ENCODE measurements around the gene STAC3.

STAC3 gene

DNA sequence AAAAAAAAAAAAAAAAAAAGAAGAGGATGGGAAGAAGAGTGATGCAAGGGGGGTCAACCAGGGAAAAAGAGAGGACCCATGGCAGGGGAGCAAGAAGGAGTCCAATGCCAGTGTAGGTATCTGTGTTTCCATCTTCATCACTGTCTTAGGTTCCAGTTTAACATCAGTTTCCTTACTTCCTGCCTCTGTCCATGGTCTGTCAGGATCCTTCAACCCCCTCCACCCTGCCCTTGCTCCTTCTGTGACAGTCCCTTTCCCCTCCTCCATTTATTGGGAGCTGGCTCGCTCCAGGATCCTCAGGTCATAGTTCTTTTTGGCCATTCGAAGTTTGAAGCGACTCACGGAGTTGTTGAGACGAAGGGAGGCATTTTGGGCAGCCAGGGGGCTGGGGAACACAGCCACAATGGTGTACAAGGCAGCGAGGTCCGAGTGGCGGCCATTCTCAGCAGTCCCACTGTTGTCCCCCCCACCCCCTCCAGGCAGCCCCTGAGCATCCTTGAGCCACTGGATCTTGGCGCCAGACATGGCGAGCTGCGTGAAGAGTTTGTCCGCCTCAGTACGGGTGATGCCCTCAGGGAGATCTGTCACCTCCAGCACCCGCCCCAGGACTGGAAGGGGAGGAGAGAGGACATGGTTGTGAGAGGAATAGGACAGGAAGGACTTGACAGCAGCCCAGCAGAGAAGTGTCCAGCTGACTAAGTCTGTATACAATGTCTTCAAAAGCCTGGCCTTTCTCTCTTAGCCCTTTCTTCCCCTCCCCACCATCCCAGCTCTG is 3.7 kb upstream of the STAC3 start:
- DNase-seq = no peak

DNA sequence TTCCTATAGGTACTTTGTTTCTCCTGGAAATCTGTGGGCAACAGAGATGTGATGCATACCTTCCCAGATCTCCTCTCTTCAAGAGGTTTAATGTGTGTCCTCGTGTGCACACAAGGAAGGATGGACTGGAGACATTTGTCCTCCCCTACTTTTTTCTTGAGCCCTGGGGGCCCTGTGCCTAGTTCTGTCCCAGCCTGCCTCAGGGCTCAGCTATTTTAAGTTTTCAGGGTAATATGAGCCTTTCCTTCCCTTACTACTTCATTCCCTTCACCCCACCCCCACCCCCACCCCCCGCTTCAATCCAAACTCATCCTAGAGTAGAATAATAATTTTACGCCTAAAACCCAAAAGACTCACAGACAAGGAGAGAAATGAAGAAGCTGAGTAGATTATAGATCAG is 446 bp downstream of the STAC3 start:
- no peak for DNase-seq

DNA sequence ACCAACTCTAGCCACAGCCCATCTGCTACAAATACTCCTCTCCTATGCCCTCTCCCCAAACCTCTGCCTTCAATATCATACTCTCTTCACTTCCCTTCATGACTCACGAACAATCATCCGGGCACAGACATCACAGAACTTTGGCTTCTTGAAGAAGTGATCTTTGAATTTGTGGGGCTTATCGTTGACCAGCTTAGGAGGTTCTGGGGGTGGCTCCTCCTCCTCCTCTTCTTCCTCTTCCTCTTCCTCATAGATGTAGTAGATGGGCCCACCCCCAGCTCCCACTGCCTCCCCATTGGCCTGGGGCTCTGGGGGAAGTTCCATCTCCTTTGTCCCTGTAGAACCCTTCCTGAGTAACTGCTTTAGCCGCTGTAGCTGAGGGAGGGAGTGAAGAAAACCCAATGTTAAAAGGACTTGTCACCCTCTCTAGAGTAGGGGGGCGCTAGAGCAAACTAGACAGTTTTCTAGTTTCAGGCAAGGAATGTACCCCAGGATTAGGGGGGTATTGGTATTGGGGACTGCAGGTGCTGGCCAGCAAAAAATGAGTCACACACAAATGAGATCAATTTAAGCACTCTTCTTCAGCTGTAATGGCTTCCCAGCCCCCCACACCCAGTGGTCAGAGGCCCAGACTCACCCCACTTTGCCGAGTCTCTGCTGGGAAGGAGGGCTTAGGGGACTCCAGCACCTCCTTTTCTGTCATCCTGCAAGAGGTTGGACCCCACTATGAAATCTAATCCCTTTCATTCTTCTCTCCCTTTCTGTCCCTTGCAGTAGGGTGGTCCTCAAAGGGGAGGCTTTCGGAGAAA is 1.8 kb downstream of the STAC3 start:
- DNase-seq = no peak

DNA sequence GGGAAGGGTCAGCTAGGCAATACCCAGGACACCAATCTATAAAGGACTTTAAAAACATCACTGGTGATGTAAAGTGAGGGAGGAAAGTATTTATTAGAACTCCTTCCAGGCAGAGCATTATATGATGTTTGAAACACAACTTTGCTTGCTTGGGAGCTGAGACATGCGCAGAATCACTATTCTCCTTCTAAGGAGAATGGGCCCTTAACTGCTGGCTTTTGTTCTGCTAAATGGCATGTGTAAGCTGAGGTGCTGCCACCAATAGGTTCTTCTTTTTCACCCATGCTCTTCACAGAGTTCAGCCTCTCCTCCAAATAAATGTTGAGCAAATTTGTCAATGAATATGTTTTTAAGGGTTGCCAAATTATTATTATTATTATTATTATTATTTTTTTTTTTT is 3.9 kb downstream of the STAC3 start:
- no peak for DNase-seq

DNA sequence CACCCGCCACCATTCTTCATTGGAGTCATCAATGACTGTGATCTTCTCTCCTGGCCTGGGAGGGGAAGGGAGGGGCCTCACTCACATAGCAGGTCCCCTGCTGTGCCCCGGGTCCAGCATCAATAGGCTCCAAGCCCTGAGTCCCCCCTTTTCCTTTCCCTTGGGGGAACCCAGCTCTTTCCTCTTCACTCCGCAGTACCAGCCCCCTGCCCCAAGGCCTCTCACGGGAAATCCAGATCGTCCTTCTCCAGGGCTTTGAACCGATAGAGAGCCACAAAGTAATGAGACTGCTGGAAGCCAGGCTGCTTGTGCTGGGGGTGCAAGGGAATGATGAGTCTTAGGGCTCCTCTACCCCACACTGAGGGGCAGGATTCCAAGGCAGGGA is 6.7 kb downstream of the STAC3 start:
- DNase-seq = no peak

DNA sequence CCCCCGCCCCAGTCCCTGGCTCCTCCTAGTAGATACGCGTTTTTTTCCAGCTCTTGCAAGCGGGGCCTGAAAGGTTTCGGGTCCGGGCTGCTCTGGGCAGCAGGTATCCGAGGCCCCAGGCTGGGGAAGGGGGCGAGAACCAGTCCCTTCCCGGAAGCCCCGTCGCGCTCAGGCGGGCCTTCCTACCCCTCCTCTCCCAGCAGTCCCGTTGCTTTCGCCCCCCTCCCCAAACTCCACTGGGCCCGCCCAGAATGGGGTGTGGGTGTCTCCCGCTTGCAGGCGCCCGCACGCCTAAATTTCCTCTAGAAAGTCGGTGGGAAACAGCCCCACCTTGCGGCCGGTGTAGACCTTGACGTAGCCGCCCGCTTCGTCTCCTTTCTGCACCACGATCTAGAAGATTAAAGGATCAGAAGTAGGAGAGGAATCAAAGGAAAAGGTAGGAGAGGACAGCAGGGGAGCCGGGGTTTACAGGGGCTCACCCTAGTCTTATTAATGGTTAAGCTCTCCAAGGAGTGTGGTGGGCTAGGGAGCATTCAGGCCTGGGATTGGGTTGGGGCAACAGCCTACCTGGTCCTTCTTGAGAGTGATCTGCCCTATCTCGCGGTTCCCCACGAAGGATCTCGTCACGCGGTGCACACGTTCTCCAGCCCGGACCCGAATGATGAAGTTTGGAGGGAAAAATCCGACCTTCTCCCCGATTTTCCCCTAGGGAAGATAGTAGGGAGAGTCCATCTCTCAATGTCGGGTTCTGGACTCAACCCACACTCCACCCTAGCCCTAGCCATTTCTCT is 7.3 kb downstream of the STAC3 start:
- DNase-seq = peak; percentile 11

DNA sequence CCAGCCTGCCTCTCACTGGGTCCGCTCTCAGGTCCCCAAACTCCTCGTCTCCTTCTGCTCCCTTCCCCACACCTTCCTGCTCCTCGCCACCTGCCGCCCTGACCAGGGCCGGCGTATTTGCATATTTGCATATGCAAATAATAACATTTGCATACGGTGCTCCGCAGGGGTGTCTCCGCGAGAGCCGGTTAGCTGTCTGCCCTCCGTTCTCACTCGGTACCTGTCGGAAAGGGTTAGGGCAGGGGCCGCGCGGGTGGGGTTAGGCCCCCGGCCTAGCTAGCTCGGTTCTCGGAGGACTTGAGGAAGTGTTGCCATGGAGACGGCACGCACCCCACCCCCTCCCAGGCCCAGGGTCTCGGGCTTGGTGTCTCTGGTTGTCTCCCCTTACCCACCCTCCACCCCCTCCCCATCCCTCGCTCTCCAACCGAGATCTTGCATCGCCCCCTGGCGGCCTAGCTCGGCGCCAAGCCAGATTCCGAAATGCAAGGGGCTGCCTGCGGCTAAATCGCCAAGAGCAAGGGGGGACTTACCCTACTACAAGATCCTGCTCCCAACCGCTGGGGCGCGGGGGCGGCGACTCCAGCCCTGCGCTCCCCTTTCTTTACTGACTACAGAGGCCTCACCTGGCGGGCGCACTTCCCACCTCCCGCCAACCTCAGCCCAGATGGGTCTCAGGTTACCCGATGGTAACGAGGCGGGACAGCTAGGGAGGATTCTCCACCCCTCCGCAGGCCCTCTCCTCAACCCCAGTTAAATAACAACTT is 8.1 kb downstream of the STAC3 start:
- peak; percentile 29 for DNase-seq

DNA sequence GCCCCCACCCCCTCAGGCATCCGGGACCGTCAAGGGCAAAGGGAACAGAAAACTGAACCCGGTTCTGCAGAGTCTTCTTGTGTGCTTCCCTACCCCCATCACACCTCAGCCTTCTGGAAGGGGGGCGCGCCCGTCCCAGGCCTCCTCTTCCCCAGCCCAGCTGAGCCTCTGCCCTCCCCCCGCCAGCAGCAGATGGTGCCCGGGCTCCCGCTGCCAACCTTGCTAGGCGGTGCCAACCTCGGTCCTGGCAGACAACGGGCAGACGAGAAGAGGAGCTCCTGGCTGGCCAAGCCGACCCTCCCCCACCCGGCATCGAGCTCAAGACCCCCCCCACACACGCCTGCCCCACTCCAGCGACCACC is 8.7 kb downstream of the STAC3 start:
- DNase-seq = no peak

DNA sequence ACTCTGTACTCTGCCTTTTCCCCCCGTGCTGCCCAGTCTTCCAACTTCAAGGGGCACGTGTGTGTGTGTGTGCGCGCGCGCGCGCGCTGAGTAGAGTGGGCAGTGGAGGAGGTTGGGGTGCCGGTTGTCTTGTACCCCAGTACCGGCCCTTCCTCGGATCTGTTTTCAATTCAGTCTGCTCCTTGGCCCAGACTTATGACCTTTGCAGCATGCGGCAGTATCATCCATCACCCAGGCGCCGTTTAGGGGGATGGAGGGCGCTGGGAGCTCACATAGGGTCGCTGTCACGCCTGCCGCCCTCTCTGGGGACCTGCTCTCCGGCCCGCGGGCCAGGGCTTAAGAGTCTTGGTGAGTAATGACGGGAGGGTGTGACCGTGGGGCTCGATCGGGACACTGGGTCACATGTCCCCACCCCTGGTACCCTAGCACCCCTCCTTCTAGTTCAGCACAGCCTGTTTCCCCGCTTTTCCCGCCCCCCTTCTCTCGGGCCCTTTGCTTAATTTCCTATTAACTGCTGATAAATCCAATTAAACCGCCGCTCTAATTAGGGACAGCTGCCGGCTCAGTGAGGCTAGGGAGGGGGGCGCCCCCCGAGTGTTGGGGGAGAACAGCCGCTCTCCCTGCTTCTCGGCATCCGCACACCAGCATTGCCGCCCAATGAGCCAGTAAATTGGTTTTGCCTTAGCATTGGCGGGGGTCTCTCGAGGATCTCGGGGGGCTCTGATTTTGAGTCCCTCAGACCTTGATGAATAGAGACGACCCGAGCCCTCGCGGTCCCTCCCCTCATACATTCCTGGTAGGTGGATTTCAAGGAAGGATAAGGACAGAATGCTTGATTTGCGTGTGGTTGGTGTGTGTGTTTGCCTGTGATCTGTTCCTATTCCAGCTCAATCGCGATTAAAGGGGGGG is 9.3 kb downstream of the STAC3 start:
- DNase-seq = no peak

DNA sequence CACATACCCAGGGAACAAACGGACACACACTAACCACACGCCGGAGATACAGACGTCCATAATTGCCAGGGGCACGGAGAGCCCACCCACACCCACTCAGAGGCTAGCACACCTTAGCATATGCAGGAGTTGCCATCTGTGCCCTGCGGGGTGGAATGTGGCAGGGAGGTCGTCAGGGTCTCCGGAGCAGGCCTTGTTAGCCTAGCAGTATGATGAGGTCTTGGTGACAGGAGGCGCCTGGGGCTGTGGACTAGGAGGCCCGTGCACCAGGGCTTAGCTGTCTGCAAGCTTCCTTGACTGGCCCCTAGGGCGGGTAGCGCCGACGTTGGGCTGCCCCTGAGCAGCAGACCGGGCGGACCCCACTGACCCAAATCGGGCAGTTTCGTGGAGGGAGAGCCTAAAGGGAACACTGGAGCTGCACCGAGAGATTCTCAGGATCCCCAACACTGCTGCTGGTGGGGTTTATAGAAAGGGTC is 10.0 kb downstream of the STAC3 start:
- no peak for DNase-seq

DNA sequence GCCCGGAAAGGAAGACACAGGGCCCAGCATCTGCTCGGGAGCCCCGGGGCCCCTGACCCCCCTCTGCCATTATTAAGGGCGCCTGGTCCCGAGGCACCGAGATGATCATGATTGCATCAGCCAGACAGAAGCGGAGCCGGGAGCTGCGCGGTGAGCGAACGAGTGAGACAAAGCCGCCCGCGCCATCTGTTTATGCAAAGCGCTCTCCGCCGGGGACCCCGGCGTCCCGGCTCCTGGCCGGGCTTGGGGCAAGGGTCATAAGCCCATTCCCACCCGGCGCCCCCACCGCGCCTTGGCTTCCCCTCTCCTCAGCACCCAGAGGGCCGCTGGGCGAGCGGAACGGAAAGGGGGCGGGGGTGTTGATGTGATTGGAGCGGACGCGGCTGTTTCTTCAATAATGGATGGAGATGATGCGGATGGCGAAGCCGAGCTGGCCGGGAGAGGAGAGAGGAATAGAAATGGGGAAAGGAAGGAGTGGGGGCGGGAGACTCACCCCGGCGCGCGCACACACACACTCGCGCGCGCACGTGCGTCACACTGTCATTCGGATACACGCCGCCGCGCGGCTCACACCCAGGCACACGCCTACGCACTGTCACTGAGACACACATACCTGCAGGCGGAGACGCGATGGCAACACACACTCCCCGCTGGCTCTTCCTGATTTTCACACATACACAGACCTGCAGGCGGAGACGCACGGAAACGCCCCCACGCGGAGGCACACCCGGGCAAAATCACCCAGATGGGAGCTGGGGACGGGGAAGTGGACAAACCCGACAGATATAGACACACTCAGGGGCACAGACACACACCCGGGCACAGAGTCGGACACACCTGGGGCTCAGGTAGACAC is 10.7 kb downstream of the STAC3 start:
- no peak for DNase-seq

DNA sequence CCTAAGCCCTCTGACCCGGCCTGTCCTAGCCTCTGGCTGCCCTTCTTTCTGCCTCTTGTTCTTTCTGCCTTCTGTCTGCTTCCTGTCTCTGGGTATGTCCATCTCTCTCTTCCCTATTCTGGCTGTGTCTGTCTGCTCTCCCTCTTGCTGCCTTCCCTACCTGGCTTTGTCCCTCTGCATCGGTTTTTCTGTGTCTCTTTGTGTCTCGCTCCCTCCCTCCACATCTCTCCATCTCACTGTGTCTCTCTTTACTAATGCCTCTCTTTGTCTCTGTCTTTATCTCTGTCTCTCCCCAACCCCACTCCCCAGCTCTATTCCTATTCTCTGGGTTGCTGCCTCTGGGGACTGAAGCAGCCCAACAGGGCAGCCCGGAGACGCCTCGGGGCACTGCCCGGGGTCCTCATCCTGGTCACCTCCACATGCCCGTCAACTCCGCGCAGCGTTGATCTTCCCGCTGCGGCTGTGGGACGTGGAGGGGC is 11.4 kb downstream of the STAC3 start:
- no peak for DNase-seq

DNA sequence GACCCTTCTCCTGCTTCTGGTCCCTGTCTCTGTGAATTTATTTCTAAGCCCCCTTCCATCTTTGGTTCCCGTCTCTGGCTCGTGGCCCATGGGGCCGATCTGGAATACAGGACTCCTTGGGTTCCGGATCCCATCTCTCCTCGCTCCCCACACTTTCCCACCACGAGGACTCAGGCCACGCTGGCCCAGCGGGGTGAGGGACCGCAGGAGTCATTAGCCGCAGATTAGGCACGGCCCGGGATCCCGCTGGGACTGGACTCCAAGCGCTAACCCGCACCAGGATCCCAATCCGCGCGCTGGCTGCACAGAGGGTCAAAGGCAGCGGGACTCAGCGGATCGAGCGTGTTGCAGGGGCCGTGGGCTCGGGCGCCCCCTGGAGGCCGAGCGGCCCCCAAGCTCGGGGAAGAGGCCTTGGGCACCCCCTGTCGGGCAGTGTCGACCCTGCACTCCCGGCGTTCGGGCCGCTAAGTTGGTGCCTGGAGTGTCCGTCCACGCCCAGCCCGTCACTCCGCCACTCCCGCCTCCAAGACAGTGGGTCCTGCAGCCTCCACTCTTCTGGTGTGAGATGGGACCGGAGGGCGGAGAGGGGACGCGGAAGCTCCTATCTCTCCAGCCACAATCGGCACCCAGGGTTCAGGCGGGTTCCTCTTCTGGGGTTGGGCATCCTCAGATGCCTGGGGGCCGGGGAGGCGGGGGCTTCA is 12.0 kb downstream of the STAC3 start:
- DNase-seq = peak; percentile 54

DNA sequence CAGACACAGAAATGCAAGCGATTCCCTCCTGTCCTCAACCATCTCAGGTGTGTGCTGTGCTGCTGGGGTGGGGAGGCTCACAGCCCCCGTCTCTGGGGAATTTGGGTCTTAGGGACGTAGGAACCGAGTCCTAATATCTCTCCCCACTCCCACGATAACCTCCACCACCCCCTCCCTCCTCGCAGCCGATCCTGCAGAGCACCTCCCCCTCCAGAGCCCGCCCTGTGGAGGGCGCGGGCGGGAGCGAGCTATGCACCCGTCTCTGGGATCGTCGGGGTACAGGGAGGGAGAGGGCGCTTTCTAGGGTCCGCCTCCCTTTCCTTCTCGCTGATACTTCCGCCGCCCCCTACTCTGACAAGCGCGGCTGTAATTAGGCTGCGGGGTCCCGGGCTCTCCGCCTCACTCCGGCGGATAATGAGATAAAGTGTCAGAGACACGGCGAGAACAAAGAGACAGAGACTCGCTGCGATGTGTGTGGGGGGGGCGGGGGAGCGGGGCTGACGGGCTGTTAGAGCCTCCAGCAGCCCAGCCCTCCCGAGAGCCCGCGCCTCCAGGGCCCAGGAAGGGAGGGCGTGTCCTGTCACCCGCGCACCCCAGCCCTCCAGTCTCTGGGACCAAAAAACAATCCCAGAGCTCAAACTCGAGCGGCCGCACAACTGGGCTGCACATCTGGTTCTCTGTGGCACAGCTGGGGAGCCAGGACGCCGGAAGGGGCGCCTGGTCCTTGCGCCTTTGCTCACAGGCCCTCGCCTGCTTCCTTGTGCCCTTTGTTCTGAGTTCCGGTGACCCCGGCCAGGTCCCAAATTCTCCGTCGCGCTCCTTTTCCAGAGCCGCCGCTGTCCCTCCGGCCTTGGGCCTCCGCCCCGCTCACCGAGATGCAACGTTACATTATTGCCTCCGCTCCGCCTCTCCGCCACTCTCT is 12.8 kb downstream of the STAC3 start:
- no peak for DNase-seq

DNA sequence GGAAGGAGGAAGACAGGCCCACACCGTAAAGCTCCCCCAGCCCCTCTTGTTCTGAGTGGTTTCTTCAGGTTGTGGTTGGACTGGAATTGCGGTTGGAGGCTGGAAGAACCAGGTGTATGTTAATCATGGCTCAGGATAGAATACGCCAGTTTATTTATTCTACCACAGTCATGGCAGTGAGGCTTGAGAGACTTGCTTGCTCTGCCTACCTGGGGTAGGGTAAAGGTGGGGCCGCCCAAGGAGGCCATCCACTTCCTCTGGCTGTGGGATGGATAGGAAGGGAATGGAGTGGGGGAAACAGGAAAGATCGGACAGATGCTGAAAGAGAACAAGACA is 13.4 kb downstream of the STAC3 start:
- DNase-seq = no peak

DNA sequence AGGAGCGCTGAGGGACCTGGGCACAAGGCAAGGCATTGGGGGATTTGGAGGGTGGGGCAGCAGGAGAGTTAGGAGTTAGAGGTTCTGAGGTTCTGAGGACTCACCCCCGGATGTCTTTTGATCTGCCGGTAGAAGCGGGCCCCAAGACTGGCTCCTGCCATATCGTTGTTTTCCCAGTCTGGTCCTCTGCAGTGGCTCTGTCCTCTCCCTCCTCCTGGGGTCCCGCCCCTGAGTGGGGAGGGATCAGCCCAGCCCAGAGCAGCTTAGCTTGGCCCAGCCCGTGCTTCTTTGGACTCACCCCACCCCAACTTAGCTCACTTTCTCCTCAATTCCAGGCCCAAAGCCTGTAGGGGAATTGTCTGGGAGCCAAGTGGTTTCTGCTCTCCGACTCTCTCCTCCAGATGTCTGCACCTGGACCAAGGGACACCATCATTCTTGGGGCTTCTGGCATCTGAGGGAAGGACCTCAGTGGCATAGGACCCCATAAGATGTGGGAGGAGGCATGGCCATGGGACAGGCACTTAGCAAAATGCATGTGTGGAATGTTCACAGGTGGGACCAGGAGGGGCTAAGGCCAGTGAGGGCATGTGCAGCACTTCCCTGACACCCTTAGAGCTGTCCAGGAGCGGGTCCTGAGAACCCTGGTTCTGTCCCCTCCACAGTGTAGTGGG is 13.9 kb downstream of the STAC3 start:
- no peak for DNase-seq

DNA sequence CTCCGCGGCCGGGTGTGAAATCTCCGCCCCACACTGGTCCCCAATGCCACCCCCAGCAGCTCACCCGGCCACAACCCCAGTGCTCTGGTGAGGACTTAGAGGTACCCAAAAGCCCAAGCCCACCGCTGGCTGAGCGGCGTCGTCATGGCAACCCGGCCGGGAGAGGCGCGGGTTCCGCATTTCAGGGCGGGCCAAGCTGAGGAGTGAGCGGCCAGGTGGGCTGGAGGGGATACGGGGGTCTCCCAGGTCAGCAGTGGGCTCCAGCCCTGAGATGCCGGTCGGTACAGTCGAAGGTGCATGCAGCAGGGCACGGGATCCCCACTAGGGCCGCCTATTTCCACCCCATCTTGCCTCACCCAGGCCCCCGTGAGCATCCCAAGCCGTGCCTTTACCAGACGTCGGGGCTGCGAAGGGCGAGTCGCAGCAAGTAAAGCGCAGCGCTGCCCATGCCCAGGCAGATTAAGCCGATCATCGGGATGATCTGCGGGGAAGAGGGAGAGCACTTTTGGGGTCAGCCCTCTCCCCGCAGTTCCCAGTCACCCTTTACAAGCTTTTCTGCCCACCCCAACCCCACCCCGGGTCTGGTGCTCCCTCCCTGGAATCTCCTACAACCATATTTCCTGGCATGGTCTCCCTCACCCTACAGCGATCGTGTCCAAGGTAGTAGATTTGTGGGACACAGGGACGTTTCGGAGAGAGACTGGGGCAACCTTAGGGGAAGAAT is 14.6 kb downstream of the STAC3 start:
- DNase-seq = no peak

DNA sequence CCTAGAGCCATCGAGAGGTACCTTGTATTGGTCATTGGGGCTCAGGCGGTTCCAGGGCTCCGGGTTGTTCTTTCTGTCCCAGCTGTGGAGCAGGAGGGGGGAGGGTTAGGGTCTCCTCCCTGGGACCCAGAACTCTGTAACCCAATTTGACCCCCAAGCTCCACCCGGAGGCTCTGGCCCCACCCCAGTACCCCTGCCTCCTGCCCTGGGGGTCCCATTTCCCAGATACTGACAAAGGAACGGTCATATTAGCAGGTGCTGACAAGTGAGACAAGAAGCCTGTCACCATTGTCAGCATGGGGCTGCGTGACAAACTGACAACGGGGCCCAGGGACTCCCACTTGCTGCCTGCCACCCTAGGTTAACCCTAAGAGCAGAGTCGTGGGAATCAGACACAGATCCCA is 15.3 kb downstream of the STAC3 start:
- DNase-seq = no peak
